ENCODE measurements around the gene CYSRT1. TPM values are rescaled to one million over a fixed set of nuclear protein-coding genes. Genes with fewer than 3 reads are reported as not detected.

CYSRT1 gene
- total and polyA plus RNA-seq, 2 donors (not counting 1 experiment from before 2014, with no cell fraction given), result 0.19 to 0.66 TPM

- no peaks in the 10 kb centered on the region for H3K9me3 ChIP-seq (ENCODE audit: control insufficient read depth, insufficient read depth, low read depth, low read length)
- H3K4me3 ChIP-seq (replicated peaks in 1 of 4; ENCODE audit: control extremely low read depth in 1 of 4, insufficient read depth in 1 of 4, low read depth in 3 of 4, low read length in 4 of 4), result no peak within 1 kb of the TSS
- no peak within 1 kb of the TSS for H3K27ac ChIP-seq (ENCODE audit: insufficient read depth, low read length)
- no peaks in the 10 kb centered on the region for H3K27me3 ChIP-seq (ENCODE audit: control insufficient read depth, insufficient read depth, low read length)
- no peaks in the 10 kb centered on the region for H4K20me1 ChIP-seq (ENCODE audit: control insufficient read depth, extremely low read depth, insufficient read depth, low read length)
- no peak within 1 kb of the TSS for H3K9ac ChIP-seq (ENCODE audit: insufficient read depth, low read length)
- peaks cover 2% of the 10 kb centered on the region for H3K4me1 ChIP-seq (ENCODE audit: control insufficient read depth, extremely low read depth, insufficient read depth, low read length)
- H3K4me2 ChIP-seq (ENCODE audit: extremely low read depth, insufficient read depth, low read length), result no peak within 1 kb of the TSS
- no peaks in the 10 kb centered on the region for H3K36me3 ChIP-seq (ENCODE audit: control insufficient read depth, insufficient read depth, low read length)
- no peak for DNase-seq (ENCODE audit: low read depth in 2 of 2)
- TF ChIP-seq CTCF (conservative IDR thresholded peaks at IDR 0.05 in 1 of 2, IDR thresholded peaks at IDR 0.05 in 1 of 2; ENCODE audit: low read depth in 1 of 2, low read length in 2 of 2) (no peak), EZH2 (IDR thresholded peaks at IDR 0.05; ENCODE audit: low read length, missing control alignments) (no peak)
- peaks cover 8% of the 10 kb centered on the region for H3K79me2 ChIP-seq (ENCODE audit: control insufficient read depth, insufficient read depth, low read length)
- H2AFZ ChIP-seq (ENCODE audit: low read length), result no peak within 1 kb of the TSS
Observed at GRCh38 chr9:137251194-137251461, 26.2 kb downstream of the CYSRT1 start, which contains the start of gene STPG3. Gene STPG3, plus strand, starts transcription at chr9:137251286. Its CDS starts 1 bp downstream, at chr9:137251287.

GRCh38 chr9:137251490-137252268 lies 26.7 kb downstream of the CYSRT1 start:
- Histone ChIP-seq H3K36me3 (ENCODE audit: control insufficient read depth, insufficient read depth, low read length) (peaks cover 4% of the 10 kb centered on the region), H3K27me3 (ENCODE audit: control insufficient read depth, insufficient read depth, low read length) (no peaks in the 10 kb centered on the region), H3K4me1 (ENCODE audit: control insufficient read depth, extremely low read depth, insufficient read depth, low read length) (peaks cover 7% of the 10 kb centered on the region), H2AFZ (ENCODE audit: low read length) (no peak overlapping the region), H3K9ac (ENCODE audit: insufficient read depth, low read length) (no peak overlapping the region), H3K4me2 (ENCODE audit: extremely low read depth, insufficient read depth, low read length) (no peak overlapping the region), H3K27ac (ENCODE audit: insufficient read depth, low read length) (no peak overlapping the region), H3K79me2 (ENCODE audit: control insufficient read depth, insufficient read depth, low read length) (peaks cover 14% of the 10 kb centered on the region), H3K9me3 (ENCODE audit: control insufficient read depth, insufficient read depth, low read depth, low read length) (no peaks in the 10 kb centered on the region), H4K20me1 (ENCODE audit: control insufficient read depth, extremely low read depth, insufficient read depth, low read length) (no peaks in the 10 kb centered on the region), H3K4me3 (replicated peaks in 1 of 4; ENCODE audit: control extremely low read depth in 1 of 4, insufficient read depth in 1 of 4, low read depth in 3 of 4, low read length in 4 of 4) (no peak overlapping the region)
- DNase-seq (ENCODE audit: low read depth in 2 of 2), result no peak
- TF ChIP-seq EZH2 (IDR thresholded peaks at IDR 0.05; ENCODE audit: low read length, missing control alignments) (no peak), CTCF (conservative IDR thresholded peaks at IDR 0.05 in 1 of 2, IDR thresholded peaks at IDR 0.05 in 1 of 2; ENCODE audit: low read depth in 1 of 2, low read length in 2 of 2) (no peak)

GRCh38 chr9:137252555-137253506 lies 27.9 kb downstream of the CYSRT1 start:
- Histone ChIP-seq H3K4me2 (ENCODE audit: extremely low read depth, insufficient read depth, low read length) (no peak overlapping the region), H3K27ac (ENCODE audit: insufficient read depth, low read length) (no peak overlapping the region), H3K9ac (ENCODE audit: insufficient read depth, low read length) (no peak overlapping the region), H4K20me1 (ENCODE audit: control insufficient read depth, extremely low read depth, insufficient read depth, low read length) (no peaks in the 10 kb centered on the region), H3K36me3 (ENCODE audit: control insufficient read depth, insufficient read depth, low read length) (peaks cover 7% of the 10 kb centered on the region), H3K79me2 (ENCODE audit: control insufficient read depth, insufficient read depth, low read length) (peaks cover 17% of the 10 kb centered on the region), H2AFZ (ENCODE audit: low read length) (no peak overlapping the region), H3K27me3 (ENCODE audit: control insufficient read depth, insufficient read depth, low read length) (no peaks in the 10 kb centered on the region), H3K4me1 (ENCODE audit: control insufficient read depth, extremely low read depth, insufficient read depth, low read length) (peaks cover 10% of the 10 kb centered on the region), H3K9me3 (ENCODE audit: control insufficient read depth, insufficient read depth, low read depth, low read length) (no peaks in the 10 kb centered on the region), H3K4me3 (replicated peaks in 1 of 4; ENCODE audit: control extremely low read depth in 1 of 4, insufficient read depth in 1 of 4, low read depth in 3 of 4, low read length in 4 of 4) (no peak overlapping the region)
- TF ChIP-seq EZH2 (IDR thresholded peaks at IDR 0.05; ENCODE audit: low read length, missing control alignments) (no peak), CTCF (conservative IDR thresholded peaks at IDR 0.05 in 1 of 2, IDR thresholded peaks at IDR 0.05 in 1 of 2; ENCODE audit: low read depth in 1 of 2, low read length in 2 of 2) (no peak)
- no peak for DNase-seq (ENCODE audit: low read depth in 2 of 2)

Data from fibroblast of lung (primary cell).